Gastroesophageal sphincter (tissue), 3 donors: Measurements from ENCODE around the gene TCF4.

Source experiments
- EP300 ChIP-seq: sonication (generic); formaldehyde crosslinking; IDR thresholded peaks from one replicate; pipeline ENCODE4 v1.6.1; 2017; ENCODE audit warnings: antibody characterized with exemption, mild to moderate bottlenecking
- POLR2A ChIP-seq, 2 donors: fragments of 450-650 bp; IDR thresholded peaks; one replicate each; pipeline ENCODE4 v1.6.1; 2017; ENCODE audit warnings: antibody characterized with exemption in 2 of 2, mild to moderate bottlenecking in 2 of 2, moderate library complexity in 1 of 2
- POLR2AphosphoS5 ChIP-seq: sonication (generic); formaldehyde crosslinking; IDR thresholded peaks from one replicate; pipeline ENCODE4 v1.6.1; 2017; ENCODE audit warnings: antibody characterized with exemption
- TF ChIP-seq, protein P1 (sequence below), 4 experiments: fragments of 200-600 bp in 2 of 4; fragments of 450-650 bp in 2 of 4; sonication (generic) in 1 of 4; IDR thresholded peaks; one replicate each; pipeline ENCODE4 v1.5.1; 2017 to 2019; ENCODE audit warnings: antibody characterized with exemption in 4 of 4, mild to moderate bottlenecking in 2 of 4, moderate library complexity in 2 of 4

DNA sequence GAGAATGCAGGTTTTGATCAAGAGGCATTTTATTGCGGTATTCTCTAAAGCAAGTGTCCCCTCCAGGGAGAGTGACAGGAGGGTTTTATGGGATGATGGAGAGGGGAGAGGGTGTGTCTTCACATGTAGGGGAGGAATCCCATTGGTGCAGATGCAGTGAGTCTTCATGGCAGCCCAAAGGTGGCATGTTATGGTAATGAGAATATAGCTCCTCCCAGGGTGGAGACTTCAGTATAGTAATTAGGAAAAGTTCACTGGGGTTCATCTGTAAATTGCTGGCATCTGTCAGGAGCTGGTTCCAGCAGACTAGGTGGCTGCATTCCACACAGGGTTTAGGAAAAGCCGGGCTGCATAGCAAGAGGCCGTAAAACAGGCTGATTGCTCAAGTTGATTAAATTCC is 398.0 kb downstream of the TCF4 start:
- TF ChIP-seq POLR2A (IDR thresholded peaks at IDR 0.05) (no peak), POLR2AphosphoS5 (no peak), EP300 (no peak)
- TF ChIP-seq, protein P1, sequence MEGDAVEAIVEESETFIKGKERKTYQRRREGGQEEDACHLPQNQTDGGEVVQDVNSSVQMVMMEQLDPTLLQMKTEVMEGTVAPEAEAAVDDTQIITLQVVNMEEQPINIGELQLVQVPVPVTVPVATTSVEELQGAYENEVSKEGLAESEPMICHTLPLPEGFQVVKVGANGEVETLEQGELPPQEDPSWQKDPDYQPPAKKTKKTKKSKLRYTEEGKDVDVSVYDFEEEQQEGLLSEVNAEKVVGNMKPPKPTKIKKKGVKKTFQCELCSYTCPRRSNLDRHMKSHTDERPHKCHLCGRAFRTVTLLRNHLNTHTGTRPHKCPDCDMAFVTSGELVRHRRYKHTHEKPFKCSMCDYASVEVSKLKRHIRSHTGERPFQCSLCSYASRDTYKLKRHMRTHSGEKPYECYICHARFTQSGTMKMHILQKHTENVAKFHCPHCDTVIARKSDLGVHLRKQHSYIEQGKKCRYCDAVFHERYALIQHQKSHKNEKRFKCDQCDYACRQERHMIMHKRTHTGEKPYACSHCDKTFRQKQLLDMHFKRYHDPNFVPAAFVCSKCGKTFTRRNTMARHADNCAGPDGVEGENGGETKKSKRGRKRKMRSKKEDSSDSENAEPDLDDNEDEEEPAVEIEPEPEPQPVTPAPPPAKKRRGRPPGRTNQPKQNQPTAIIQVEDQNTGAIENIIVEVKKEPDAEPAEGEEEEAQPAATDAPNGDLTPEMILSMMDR (IDR thresholded peaks at IDR 0.05) = no peak
